ENCODE data around the gene METTL4.

Gene METTL4

DNA sequence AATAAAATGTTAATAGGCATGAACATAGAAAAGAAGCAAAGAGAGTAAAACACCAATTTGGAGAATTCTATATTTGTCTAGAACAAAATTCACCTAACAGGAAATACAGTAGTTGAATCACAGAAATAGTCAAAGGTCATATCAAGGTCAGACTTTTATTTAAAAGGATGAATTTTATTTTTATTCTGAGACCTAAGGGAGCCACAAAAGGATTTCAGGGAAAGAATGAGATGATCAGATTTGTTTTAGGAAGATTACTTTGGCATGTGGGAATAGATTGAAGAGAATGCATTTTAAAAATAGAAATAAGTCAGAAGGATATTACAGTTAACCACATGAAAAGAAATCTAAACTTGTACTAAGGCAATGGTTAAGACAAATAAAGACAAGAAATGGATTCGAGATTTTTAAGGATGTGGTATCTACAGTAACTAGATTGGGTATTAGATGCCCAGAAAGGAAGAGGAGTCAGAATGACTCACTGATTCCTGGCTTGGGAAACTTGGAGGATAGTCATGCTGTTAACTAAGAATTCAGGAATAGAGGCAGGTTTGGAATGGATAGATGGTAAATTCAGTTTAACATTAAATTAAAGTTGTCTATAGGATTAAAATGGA is 56.0 kb downstream of the METTL4 start:
- DNase-seq, result no peak

- DNase-seq, result no peak
Observed at GRCh38 chr18:2513616-2514015, 57.7 kb downstream of the METTL4 start.

DNA sequence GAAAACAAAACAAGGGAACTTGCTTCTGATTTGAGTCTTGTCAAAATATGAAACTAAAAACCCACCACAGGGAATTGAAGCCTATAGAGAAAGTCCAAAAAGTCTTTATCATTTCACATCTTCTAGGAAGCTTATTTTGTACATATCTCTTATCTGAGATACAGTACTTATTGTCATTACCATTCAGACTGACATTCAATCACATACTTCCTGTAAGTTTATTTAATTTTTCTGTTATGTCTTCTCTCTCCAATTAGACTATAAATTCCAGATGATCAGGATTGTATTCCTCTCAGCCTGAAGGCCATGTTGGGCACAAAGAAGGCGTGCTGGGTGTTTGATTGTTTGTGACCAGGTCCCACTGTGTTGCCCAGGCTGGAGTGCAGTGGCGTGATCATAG is 59.2 kb downstream of the METTL4 start:
- no peak for DNase-seq

GRCh38 chr18:2511451-2511850 is 59.9 kb downstream of the METTL4 start:
- no peak for DNase-seq

DNA sequence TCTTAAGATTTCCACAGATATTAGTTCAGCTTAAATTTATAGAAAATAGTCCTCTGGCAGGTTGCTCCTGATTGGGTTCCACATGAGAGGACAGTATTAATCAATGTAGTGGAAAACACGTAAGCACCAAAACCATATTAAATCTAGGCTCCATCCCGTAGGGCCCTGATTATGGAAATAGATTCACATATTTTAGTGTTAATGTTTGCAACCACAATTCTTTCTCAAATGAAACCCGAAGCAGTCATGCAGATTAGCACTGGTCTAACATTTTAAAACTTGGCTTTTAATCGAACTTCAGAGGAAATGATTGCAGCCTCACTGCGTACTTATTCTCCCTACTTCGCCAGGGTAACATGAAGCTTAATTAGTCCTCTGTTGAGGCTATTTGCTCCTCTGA is 60.9 kb downstream of the METTL4 start:
- no peak for DNase-seq

- DNase-seq, result no peak
Observed at GRCh38 chr18:2508678-2509077, 62.6 kb downstream of the METTL4 start.

DNA sequence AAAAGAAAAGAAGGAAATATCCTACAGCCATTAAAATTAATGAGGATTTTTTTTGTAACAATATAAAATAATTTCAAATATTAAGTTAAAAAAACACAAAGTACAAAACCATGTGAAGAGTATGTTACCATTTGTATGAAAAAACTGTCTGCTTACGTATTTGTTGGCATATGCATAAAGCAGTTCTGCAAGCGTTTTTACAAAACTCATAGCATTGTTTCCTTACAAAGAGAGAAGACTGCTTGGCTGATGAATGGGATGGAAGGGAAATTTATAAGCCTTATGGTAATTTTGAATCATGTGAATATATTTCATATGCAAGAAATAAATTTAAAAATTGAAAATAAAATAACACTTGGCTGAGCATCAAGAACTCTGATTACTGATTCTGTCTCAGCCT is 63.1 kb downstream of the METTL4 start:
- no peak for DNase-seq

DNA sequence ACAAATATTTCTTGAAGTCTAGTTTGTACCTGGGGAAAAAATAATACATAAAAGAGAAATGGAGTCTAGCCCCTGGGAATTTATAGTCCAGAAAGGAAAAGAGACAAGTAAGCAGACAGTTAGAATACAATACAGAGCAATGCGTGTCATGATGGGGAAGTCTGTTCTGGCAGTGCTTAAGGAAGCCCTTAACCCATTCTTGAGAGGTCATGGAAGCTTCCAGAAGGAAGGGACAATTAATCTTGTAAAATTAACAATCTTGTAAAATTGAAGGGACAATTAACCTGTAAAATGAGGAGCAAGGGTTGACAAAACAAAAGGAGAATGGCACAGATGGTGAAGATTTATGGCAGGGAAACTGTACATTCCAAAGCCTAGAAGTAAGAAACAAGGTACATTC is 66.7 kb downstream of the METTL4 start:
- no peak for DNase-seq

DNA sequence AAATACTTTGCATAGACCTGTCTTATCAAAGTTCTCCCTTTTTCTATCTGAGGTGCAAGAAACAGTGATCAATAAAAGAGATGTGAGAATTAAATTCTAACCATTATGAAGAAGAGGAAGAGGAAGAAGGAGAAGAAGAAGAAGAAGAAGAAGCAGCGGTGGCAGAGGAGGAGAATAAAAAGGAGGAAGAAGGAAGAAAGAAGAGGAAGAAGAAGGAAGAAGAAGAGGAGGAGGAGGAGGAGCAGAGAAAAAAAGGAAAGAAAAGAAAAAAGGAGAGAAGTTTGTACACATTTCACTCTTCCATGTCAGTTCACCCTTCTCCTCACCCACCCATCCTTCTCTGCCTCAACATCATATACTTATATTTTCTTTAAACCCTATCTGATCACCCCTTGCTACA is 68.4 kb downstream of the METTL4 start:
- no peak for DNase-seq

- no peak for DNase-seq
Observed at GRCh38 chr18:2502394-2502793, 68.9 kb downstream of the METTL4 start.

- no peak for DNase-seq
Observed at GRCh38 chr18:2497797-2498196, 73.5 kb downstream of the METTL4 start.

GRCh38 chr18:2495381-2495780 is 75.9 kb downstream of the METTL4 start:
- no peak for DNase-seq

- no peak for DNase-seq
Observed at GRCh38 chr18:2494921-2495320, 76.4 kb downstream of the METTL4 start.
